ENCODE measurements around the gene UGDH.
A peak's percentile ranks its signal among the peaks of the same experiment; 100 is the strongest.
"Not testable (repeated sequence)": the region's sequence is repeated elsewhere in the genome, so short reads cannot be mapped to it uniquely, and the experiment has no call there.

UGDH gene

GRCh38 chr4:39502664-39503035 is 24.6 kb downstream of the UGDH start:
- H3K9me3 ChIP-seq (ENCODE audit: insufficient read depth, low read depth, low read length); H3K79me1 ChIP-seq (ENCODE audit: low read length); H4K8ac ChIP-seq (ENCODE audit: low read depth, low read length); H2AFZ ChIP-seq (ENCODE audit: insufficient read depth, low read length, poor library complexity); H4K91ac ChIP-seq (ENCODE audit: low read depth, low read length); H3K4ac ChIP-seq (ENCODE audit: low read depth, low read length); H3K27me3 ChIP-seq (ENCODE audit: insufficient read depth, low read length); H2AK5ac ChIP-seq (ENCODE audit: low read length); H3K4me2 ChIP-seq (ENCODE audit: low read length); H4K12ac ChIP-seq (ENCODE audit: low read depth, low read length); H3K18ac ChIP-seq (ENCODE audit: low read length); H3K4me1 ChIP-seq (ENCODE audit: control insufficient read depth in 1 of 2, insufficient read depth in 2 of 2, low read length in 2 of 2); H3K79me2 ChIP-seq (ENCODE audit: control insufficient read depth, insufficient read depth, low read length, poor library complexity); DNase-seq; H2BK120ac ChIP-seq (ENCODE audit: insufficient read depth, low read length, poor library complexity); H3K14ac ChIP-seq (ENCODE audit: low read length); H3K9ac ChIP-seq (ENCODE audit: low read length); H3K27ac ChIP-seq (ENCODE audit: low read depth, low read length); H2BK5ac ChIP-seq (ENCODE audit: low read depth, low read length, poor library complexity); H2BK12ac ChIP-seq (ENCODE audit: low read length); H3K23ac ChIP-seq (ENCODE audit: low read length); H3K4me3 ChIP-seq (ENCODE audit: low read depth, low read length): not testable (repeated sequence)
- H3K36me3 ChIP-seq (ENCODE audit: control insufficient read depth in 1 of 2, insufficient read depth in 2 of 2, low read length in 2 of 2): peaks cover 18 to 38% of the 10 kb centered on the region in 2 experiments
- WGBS (ENCODE audit: extremely low coverage, insufficient coverage, insufficient read length): no CpG with 5 or more reads among the region's 4 CpGs

DNA sequence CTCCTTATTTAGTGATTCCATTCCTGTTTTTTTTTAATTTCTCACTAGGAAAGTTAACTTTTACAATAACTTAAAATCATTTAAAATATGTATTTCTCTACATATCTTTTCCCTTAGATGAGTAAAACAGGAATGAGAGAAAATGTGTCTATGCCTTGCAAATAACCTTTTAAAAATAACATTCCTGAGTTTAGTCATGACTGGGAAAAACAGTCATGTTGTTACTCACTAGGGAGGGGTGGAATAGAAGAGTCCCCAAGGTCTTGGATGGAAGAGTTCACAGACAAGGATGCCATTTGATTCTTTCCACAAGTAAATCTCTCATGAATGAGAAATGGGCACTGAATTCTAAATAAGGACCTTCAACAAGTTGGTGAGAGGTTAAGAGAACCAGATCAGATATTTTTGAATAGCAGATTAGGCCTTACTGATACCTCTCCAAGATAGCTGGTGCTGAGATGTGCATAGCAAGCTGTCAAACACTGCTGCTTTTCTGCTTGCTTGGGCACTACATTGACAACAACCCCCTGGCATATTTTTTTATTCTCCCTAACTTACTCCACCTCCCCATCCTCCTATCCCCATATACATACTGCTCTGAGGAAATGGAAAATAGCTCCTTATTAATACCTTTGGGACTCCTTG is 25.1 kb downstream of the UGDH start:
- H4K12ac ChIP-seq (ENCODE audit: low read depth, low read length): no peak overlapping the region
- no peak overlapping the region for H2BK120ac ChIP-seq (ENCODE audit: insufficient read depth, low read length, poor library complexity)
- H3K9me3 ChIP-seq (ENCODE audit: insufficient read depth, low read depth, low read length): no peaks in the 10 kb centered on the region
- no peaks in the 10 kb centered on the region for H3K4me1 ChIP-seq (ENCODE audit: control insufficient read depth in 1 of 2, insufficient read depth in 2 of 2, low read length in 2 of 2)
- no peak overlapping the region for H3K18ac ChIP-seq (ENCODE audit: low read length)
- no peak overlapping the region for H3K4me2 ChIP-seq (ENCODE audit: low read length)
- no peak overlapping the region for H4K91ac ChIP-seq (ENCODE audit: low read depth, low read length)
- H3K4ac ChIP-seq (ENCODE audit: low read depth, low read length): no peak overlapping the region
- no peak overlapping the region for H3K27ac ChIP-seq (ENCODE audit: low read depth, low read length)
- H2AFZ ChIP-seq (ENCODE audit: insufficient read depth, low read length, poor library complexity): no peak overlapping the region
- H3K79me2 ChIP-seq (ENCODE audit: control insufficient read depth, insufficient read depth, low read length, poor library complexity): no peaks in the 10 kb centered on the region
- H3K9ac ChIP-seq (ENCODE audit: low read length): no peak overlapping the region
- peak in 1 of 2 donors; percentile 60 for DNase-seq
- H2BK5ac ChIP-seq (ENCODE audit: low read depth, low read length, poor library complexity): no peak overlapping the region
- no peak overlapping the region for H2AK5ac ChIP-seq (ENCODE audit: low read length)
- no peak overlapping the region for H2BK12ac ChIP-seq (ENCODE audit: low read length)
- no peaks in the 10 kb centered on the region for H3K79me1 ChIP-seq (ENCODE audit: low read length)
- no peak overlapping the region for H4K8ac ChIP-seq (ENCODE audit: low read depth, low read length)
- H3K4me3 ChIP-seq (ENCODE audit: low read depth, low read length): no peak overlapping the region
- H3K27me3 ChIP-seq (ENCODE audit: insufficient read depth, low read length): no peaks in the 10 kb centered on the region
- no peak overlapping the region for H3K14ac ChIP-seq (ENCODE audit: low read length)
- peaks cover 15 to 33% of the 10 kb centered on the region in 2 experiments for H3K36me3 ChIP-seq (ENCODE audit: control insufficient read depth in 1 of 2, insufficient read depth in 2 of 2, low read length in 2 of 2)
- no peak overlapping the region for H3K23ac ChIP-seq (ENCODE audit: low read length)

DNA sequence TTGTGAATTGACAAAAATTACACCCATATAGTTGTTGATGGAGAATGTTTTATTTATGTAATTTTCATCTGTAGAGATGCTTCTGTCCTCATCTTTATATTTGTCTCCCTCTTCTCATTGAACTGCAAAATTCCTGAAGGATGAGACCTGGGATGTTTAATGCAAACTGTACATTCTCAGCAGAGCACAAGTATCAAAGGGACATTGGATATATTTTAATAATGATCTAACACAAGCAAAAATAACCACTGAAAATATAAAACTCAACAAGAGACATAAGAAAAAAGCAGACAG is 28.6 kb downstream of the UGDH start:
- no peak overlapping the region for H4K91ac ChIP-seq (ENCODE audit: low read depth, low read length)
- no peak overlapping the region for H3K4me2 ChIP-seq (ENCODE audit: low read length)
- H2BK120ac ChIP-seq (ENCODE audit: insufficient read depth, low read length, poor library complexity): no peak overlapping the region
- peaks cover 6 to 17% of the 10 kb centered on the region in 2 experiments for H3K36me3 ChIP-seq (ENCODE audit: control insufficient read depth in 1 of 2, insufficient read depth in 2 of 2, low read length in 2 of 2)
- H3K4ac ChIP-seq (ENCODE audit: low read depth, low read length): no peak overlapping the region
- no peak overlapping the region for H3K27ac ChIP-seq (ENCODE audit: low read depth, low read length)
- DNase-seq: no peak
- no peak overlapping the region for H4K12ac ChIP-seq (ENCODE audit: low read depth, low read length)
- H2BK12ac ChIP-seq (ENCODE audit: low read length): no peak overlapping the region
- no peak overlapping the region for H3K18ac ChIP-seq (ENCODE audit: low read length)
- H3K79me2 ChIP-seq (ENCODE audit: control insufficient read depth, insufficient read depth, low read length, poor library complexity): no peaks in the 10 kb centered on the region
- no peak overlapping the region for H3K9ac ChIP-seq (ENCODE audit: low read length)
- no peak overlapping the region for H3K4me3 ChIP-seq (ENCODE audit: low read depth, low read length)
- no peak overlapping the region for H2AK5ac ChIP-seq (ENCODE audit: low read length)
- H3K4me1 ChIP-seq (ENCODE audit: control insufficient read depth in 1 of 2, insufficient read depth in 2 of 2, low read length in 2 of 2): no peaks in the 10 kb centered on the region
- H2BK5ac ChIP-seq (ENCODE audit: low read depth, low read length, poor library complexity): no peak overlapping the region
- H3K9me3 ChIP-seq (ENCODE audit: insufficient read depth, low read depth, low read length): no peaks in the 10 kb centered on the region
- H4K8ac ChIP-seq (ENCODE audit: low read depth, low read length): no peak overlapping the region
- no peak overlapping the region for H3K23ac ChIP-seq (ENCODE audit: low read length)
- no peak overlapping the region for H2AFZ ChIP-seq (ENCODE audit: insufficient read depth, low read length, poor library complexity)
- no peak overlapping the region for H3K14ac ChIP-seq (ENCODE audit: low read length)
- H3K79me1 ChIP-seq (ENCODE audit: low read length): no peaks in the 10 kb centered on the region
- H3K27me3 ChIP-seq (ENCODE audit: insufficient read depth, low read length): no peaks in the 10 kb centered on the region

GRCh38 chr4:39497909-39498726 is 29.1 kb downstream of the UGDH start:
- no peak overlapping the region for H3K14ac ChIP-seq (ENCODE audit: low read length)
- no peak overlapping the region for H3K18ac ChIP-seq (ENCODE audit: low read length)
- DNase-seq: peak in 1 of 2 donors; percentile 18
- H3K9ac ChIP-seq (ENCODE audit: low read length): no peak overlapping the region
- H3K4ac ChIP-seq (ENCODE audit: low read depth, low read length): no peak overlapping the region
- WGBS (ENCODE audit: extremely low coverage, insufficient coverage, insufficient read length): no CpG with 5 or more reads among the region's 1 CpG
- no peak overlapping the region for H3K27ac ChIP-seq (ENCODE audit: low read depth, low read length)
- no peak overlapping the region for H2BK12ac ChIP-seq (ENCODE audit: low read length)
- no peak overlapping the region for H3K4me3 ChIP-seq (ENCODE audit: low read depth, low read length)
- H3K79me2 ChIP-seq (ENCODE audit: control insufficient read depth, insufficient read depth, low read length, poor library complexity): no peaks in the 10 kb centered on the region
- H3K79me1 ChIP-seq (ENCODE audit: low read length): no peaks in the 10 kb centered on the region
- no peak overlapping the region for H2AFZ ChIP-seq (ENCODE audit: insufficient read depth, low read length, poor library complexity)
- no peak overlapping the region for H4K91ac ChIP-seq (ENCODE audit: low read depth, low read length)
- H2BK120ac ChIP-seq (ENCODE audit: insufficient read depth, low read length, poor library complexity): no peak overlapping the region
- no peak overlapping the region for H3K23ac ChIP-seq (ENCODE audit: low read length)
- H4K8ac ChIP-seq (ENCODE audit: low read depth, low read length): no peak overlapping the region
- no peaks in the 10 kb centered on the region for H3K27me3 ChIP-seq (ENCODE audit: insufficient read depth, low read length)
- no peaks in the 10 kb centered on the region for H3K4me1 ChIP-seq (ENCODE audit: control insufficient read depth in 1 of 2, insufficient read depth in 2 of 2, low read length in 2 of 2)
- H2BK5ac ChIP-seq (ENCODE audit: low read depth, low read length, poor library complexity): no peak overlapping the region
- no peak overlapping the region for H4K12ac ChIP-seq (ENCODE audit: low read depth, low read length)
- no peaks in the 10 kb centered on the region for H3K9me3 ChIP-seq (ENCODE audit: insufficient read depth, low read depth, low read length)
- no peak overlapping the region for H2AK5ac ChIP-seq (ENCODE audit: low read length)
- peaks cover 5 to 14% of the 10 kb centered on the region in 2 experiments for H3K36me3 ChIP-seq (ENCODE audit: control insufficient read depth in 1 of 2, insufficient read depth in 2 of 2, low read length in 2 of 2)
- no peak overlapping the region for H3K4me2 ChIP-seq (ENCODE audit: low read length)
